Spinal cord (tissue), 10 donors: Measurements from ENCODE around the gene RGR. TPM values are rescaled to one million over a fixed set of nuclear protein-coding genes. Genes with fewer than 3 reads are reported as not detected.

Experiments used
- DNase-seq, 6 donors: peaks; one replicate each; pipeline versions ENCODE4 v3.0.0 to v3.0.0-alpha.2; 2013 to 2015; ENCODE audit warnings: low spot score in 6 of 6, low read depth in 4 of 6
- H3K27ac ChIP-seq: one replicate; pipeline ENCODE4 v1.5.1; 2013; ENCODE audit warnings: low read depth, low read length, control low read depth
- H3K27me3 ChIP-seq: one replicate; pipeline ENCODE4 v1.6.1; 2013; ENCODE audit warnings: low read length; ENCODE audit not compliant: control insufficient read depth, insufficient read depth
- H3K36me3 ChIP-seq: one replicate; pipeline ENCODE4 v1.6.1; 2013; ENCODE audit warnings: low read length; ENCODE audit not compliant: control insufficient read depth, insufficient read depth
- H3K4me1 ChIP-seq: one replicate; pipeline ENCODE4 v1.6.1; 2013; ENCODE audit warnings: low read length; ENCODE audit not compliant: control insufficient read depth, insufficient read depth
- H3K4me3 ChIP-seq: one replicate; pipeline ENCODE4 v1.5.1; 2013; ENCODE audit warnings: low read depth, low read length, control low read depth
- H3K9me3 ChIP-seq: one replicate; pipeline ENCODE4 v1.6.1; 2013; ENCODE audit warnings: low read length; ENCODE audit not compliant: control insufficient read depth, insufficient read depth
- WGBS: methylation state at CpG from one replicate; pipeline ENCODE4 v1.1.5; 2013; ENCODE audit warnings: missing lambda C conversion rate; ENCODE audit not compliant: insufficient coverage; 5-methylcytosine and 5-hydroxymethylcytosine counted together
- long read RNA-seq, 4 donors: transcript quantifications; one replicate each; lab custom pipeline, GENCODE V29; 2026
- polyA plus RNA-seq, 2 donors: library from polyadenylated mRNA; unstranded; fragments of 120-200 nt; gene quantifications; one replicate each; pipeline ENCODE4 v1.2.1, GENCODE V29; 2013; ENCODE audit not compliant: insufficient read length in 2 of 2
- total RNA-seq, 2 donors: library from RNA; depleted of rRNA in 1 of 2; stranded (reverse); fragments of 120-200 nt in 1 of 2; fragments of >200 nt in 1 of 2; gene quantifications; one replicate each; pipeline versions ENCODE4 v1.2.3 to v1.2.4, GENCODE V29; 2013 to 2014
- donor health status: healthy.

RGR gene
- total RNA-seq, result 1 to 10 TPM; 3.4 to 5.2 TPM
- 10 to 100 TPM in 1 of 2 donors, 1 to 10 TPM in 1; 7.3 to 12.1 TPM for polyA plus RNA-seq
- long read RNA-seq, donor 1, partial matches to known transcripts, result 0 of 1 reads
- long read RNA-seq, donor 1, other reads (novel, unspliced or antisense), result 0 of 1 reads
- long read RNA-seq, donor 2, result 0 reads
- long read RNA-seq, donor 3, result 0 reads
- long read RNA-seq, donor 4, result 0 reads

DNA sequence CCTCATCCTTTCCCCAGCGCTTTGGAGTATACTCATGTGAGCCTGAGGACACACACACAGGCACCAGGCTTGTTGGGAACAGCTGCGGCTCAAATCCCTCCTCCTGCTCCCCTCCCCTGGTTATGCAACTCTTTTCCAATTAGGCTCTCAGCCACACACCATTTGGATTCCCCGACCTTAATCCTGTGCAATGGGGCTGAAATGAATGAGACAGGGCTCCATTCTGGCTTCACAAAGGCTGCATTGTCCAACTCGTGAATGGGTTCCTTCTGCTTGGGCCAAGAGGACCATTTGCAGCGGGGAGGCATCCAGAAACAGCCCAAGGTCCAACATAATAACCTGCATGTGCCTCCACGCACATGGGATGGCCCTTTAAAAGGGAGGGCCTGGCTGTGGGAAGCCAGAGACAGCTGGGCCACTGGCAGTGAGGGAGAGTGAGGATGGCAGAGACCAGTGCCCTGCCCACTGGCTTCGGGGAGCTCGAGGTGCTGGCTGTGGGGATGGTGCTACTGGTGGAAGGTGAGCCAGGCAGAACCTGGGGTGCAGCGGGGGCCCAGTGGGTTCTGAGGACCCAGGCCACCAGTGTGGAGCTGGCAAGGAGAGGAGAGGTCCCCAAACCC is at the start of gene RGR:
Gene RGR (plus strand): TSS at position 403 of the 620 bp plus-strand sequence. CDS start 38 bp downstream, at position 441.
- Histone ChIP-seq H3K4me3 (peak within 1 kb of the TSS; percentile 43), H3K36me3 (peaks cover 2% of the 10 kb centered on the region), H3K4me1 (peaks cover 30% of the 10 kb centered on the region), H3K27me3 (no peaks in the 10 kb centered on the region), H3K27ac (peak within 1 kb of the TSS; percentile 80), H3K9me3 (no peaks in the 10 kb centered on the region)
- 18% methylated on average over 9 of the region's 9 CpGs for WGBS
- peak; percentile 80 to 97 (median 90) for DNase-seq

- no peak for DNase-seq
- Histone ChIP-seq H3K4me1 (peaks cover 37% of the 10 kb centered on the region), H3K9me3 (no peaks in the 10 kb centered on the region), H3K27me3 (peaks cover 34% of the 10 kb centered on the region), H3K36me3 (peaks cover 2% of the 10 kb centered on the region), H3K4me3 (no peak overlapping the region), H3K27ac (no peak overlapping the region)
- 39% methylated on average over 4 of the region's 4 CpGs for WGBS
Observed at GRCh38 chr10:84196083-84196482, 48.8 kb upstream of the RGR start.

DNA sequence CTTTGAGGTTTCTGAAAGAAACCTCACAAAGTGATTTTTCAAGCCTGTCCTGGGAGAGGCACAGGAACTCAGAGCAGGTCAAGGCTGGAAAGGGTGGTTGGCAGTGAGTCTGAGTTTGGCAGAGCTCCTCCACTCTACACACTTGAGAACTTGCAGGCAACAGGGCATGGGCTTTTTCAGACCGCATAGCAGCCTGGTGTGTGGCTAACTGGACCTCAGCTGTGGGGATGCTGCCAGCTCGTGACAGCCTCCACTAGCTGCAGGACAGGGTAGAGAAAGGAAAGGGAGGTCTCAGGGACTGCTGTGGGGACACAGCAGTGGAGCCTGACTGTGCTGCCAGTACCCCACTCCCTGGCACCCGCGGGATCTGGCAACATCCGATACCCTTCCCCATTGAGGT is 47.9 kb upstream of the RGR start:
- peaks cover 34% of the 10 kb centered on the region for H3K27me3 ChIP-seq
- H3K27ac ChIP-seq, result no peak overlapping the region
- DNase-seq, result peak in 2 of 6 donors; percentile 23 to 68
- peaks cover 2% of the 10 kb centered on the region for H3K36me3 ChIP-seq
- H3K4me1 ChIP-seq, result peaks cover 37% of the 10 kb centered on the region
- H3K9me3 ChIP-seq, result no peaks in the 10 kb centered on the region
- WGBS, result 39% methylated on average over 2 of the region's 5 CpGs
- no peak overlapping the region for H3K4me3 ChIP-seq

GRCh38 chr10:84197643-84198042 is 47.2 kb upstream of the RGR start:
- Histone ChIP-seq H3K36me3 (peaks cover 2% of the 10 kb centered on the region), H3K4me1 (peaks cover 37% of the 10 kb centered on the region), H3K27me3 (peaks cover 32% of the 10 kb centered on the region), H3K4me3 (no peak overlapping the region), H3K9me3 (no peaks in the 10 kb centered on the region), H3K27ac (no peak overlapping the region)
- 94% methylated on average over 5 of the region's 5 CpGs for WGBS
- DNase-seq, result no peak

GRCh38 chr10:84198206-84198915 is 46.5 kb upstream of the RGR start:
- Histone ChIP-seq H3K27me3 (peaks cover 27% of the 10 kb centered on the region), H3K36me3 (peaks cover 2% of the 10 kb centered on the region), H3K27ac (no peak overlapping the region), H3K9me3 (no peaks in the 10 kb centered on the region), H3K4me1 (peaks cover 37% of the 10 kb centered on the region), H3K4me3 (no peak overlapping the region)
- WGBS, result 74% methylated on average over 5 of the region's 7 CpGs
- no peak for DNase-seq

DNA sequence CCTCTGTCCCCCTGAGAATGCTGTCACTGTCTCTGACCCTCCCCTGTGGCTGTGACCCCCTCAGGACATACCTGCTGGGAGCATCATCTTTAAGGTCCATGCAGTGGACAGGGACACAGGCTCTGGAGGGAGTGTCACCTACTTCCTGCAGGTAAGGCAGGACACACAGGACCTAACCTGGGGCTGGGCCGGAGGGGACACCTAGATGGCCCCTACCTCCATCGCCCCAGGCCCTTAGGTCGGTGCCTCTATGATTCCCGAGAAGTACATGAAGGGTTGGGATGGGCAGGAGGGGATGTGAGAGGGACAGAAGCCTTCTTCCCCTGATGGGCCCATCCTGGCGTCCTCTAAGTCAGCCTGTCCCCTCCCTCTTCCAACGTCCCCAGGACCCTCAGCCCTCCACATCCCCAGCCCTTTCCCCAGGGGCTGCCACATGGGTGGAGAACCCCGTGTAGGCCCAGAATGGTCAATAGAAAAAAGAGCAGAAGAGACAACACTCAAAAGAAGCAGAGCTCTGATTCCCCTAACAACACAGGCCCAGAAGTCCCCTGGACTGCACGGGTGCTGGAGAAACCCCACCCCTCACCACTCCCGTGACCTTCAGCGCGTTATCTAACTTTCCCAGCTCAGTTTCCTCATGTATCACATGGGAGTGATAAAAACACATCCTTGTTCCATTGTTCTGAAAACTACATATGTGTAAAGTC is 44.2 kb upstream of the RGR start:
- Histone ChIP-seq H3K27ac (no peak overlapping the region), H3K9me3 (no peaks in the 10 kb centered on the region), H3K4me3 (no peak overlapping the region), H3K4me1 (peaks cover 20% of the 10 kb centered on the region), H3K36me3 (peaks cover 2% of the 10 kb centered on the region), H3K27me3 (peaks cover 6% of the 10 kb centered on the region)
- WGBS, result 76% methylated on average over 6 of the region's 11 CpGs
- DNase-seq, result no peak

GRCh38 chr10:84201244-84201606 is 43.6 kb upstream of the RGR start:
- Histone ChIP-seq H3K4me1 (peaks cover 15% of the 10 kb centered on the region), H3K9me3 (no peaks in the 10 kb centered on the region), H3K27me3 (peaks cover under 1% of the 10 kb centered on the region), H3K4me3 (no peak overlapping the region), H3K36me3 (peaks cover 2% of the 10 kb centered on the region), H3K27ac (no peak overlapping the region)
- WGBS, result 67% methylated on average over 3 of the region's 6 CpGs
- DNase-seq, result no peak

DNA sequence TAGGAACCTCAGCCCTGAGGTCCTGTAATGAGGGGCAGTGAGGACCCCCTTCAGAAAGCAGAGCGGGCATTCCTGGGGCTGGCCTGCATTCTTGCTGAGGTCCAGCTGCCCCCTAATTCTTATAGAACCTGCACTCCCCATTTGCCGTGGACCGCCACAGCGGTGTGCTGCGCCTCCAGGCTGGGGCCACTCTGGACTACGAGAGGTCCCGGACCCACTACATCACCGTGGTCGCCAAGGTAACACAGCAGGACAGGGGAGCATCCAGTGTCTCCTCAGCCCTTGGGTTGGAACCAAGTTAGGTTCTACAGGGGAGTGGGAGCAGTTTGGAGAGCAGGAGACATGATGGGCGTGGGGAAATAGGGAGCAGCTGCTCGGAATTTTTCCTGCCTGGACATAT is 43.2 kb upstream of the RGR start:
- Histone ChIP-seq H3K4me3 (no peak overlapping the region), H3K36me3 (peaks cover 2% of the 10 kb centered on the region), H3K27me3 (no peaks in the 10 kb centered on the region), H3K9me3 (no peaks in the 10 kb centered on the region), H3K4me1 (peaks cover 11% of the 10 kb centered on the region), H3K27ac (no peak overlapping the region)
- 70% methylated on average over 10 of the region's 11 CpGs for WGBS
- DNase-seq, result no peak

DNA sequence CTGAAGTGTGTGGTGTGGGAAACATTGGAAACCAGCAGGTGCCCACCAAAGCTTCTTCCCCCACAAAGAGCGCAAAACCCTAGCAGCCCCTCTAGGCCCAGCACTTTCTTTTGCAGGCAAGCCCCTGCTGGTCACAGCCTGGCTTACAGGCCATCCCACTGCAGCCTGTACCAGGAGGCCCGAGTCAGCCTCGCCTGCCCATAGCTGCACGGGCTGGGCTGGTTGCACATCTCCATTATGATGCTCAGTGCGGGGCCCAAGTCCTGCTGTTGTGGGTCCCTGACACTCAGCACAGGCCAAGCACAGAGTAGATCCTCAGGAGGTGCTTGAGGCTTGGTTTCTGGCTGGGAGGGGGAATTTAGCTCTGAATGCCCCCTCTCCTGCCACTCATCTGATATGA is 42.5 kb upstream of the RGR start:
- Histone ChIP-seq H3K4me1 (peaks cover 5% of the 10 kb centered on the region), H3K4me3 (no peak overlapping the region), H3K9me3 (no peaks in the 10 kb centered on the region), H3K27me3 (no peaks in the 10 kb centered on the region), H3K36me3 (peaks cover 2% of the 10 kb centered on the region), H3K27ac (no peak overlapping the region)
- WGBS, result 81% methylated on average over 5 of the region's 5 CpGs
- DNase-seq, result no peak
